ENCODE results near the gene ZEB1.

DNA sequence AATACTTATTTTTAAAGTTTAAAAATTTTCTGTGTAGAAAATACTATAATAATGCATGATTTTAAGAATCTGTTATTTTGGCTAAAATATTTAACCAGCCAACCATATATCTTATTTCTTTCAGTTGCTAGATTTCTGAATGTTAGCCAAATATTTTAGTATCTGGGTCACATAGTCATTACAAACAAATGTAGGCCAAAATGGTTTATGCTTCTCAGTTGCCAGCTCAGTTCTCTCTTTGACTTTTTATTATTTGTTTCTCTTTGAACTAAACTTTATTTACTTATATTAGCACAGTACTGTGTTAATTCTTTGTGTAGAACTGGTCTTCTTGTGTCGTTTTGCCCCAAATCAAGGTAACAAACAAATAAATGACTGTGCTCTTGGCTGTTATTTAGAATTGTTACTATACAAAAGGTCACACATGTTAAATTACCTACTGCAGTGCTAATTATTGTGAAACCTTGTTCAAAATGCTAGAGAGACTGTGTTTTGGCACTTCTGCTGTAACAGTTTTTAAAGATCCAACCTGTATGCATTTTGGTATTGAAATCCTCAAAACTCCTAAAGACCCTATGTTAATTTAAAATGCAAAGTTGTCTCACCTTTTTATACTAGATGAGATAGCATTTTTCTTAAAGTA lies 39.8 kb downstream of the ZEB1 start:
- TF ChIP-seq ARNT (IDR thresholded peaks at IDR 0.05) (no peak), FOXM1 (IDR thresholded peaks at IDR 0.05; ENCODE audit: borderline replicate concordance) (no peak), SUZ12 (IDR thresholded peaks at IDR 0.05) (no peak), SP1 (IDR thresholded peaks at IDR 0.05) (no peak), CTBP1 (IDR thresholded peaks at IDR 0.05; ENCODE audit: borderline replicate concordance) (no peak), ZNF384 (IDR thresholded peaks at IDR 0.05) (no peak), HDGF (IDR thresholded peaks at IDR 0.05; ENCODE audit: borderline replicate concordance) (no peak), BHLHE40 (IDR thresholded peaks at IDR 0.05; ENCODE audit: borderline replicate concordance) (no peak), L3MBTL2 (conservative IDR thresholded peaks at IDR 0.05) (no peak), TARDBP (IDR thresholded peaks at IDR 0.05) (no peak), FOXA1 (IDR thresholded peaks at IDR 0.05) (no peak)
- TF ChIP-seq, protein P1, sequence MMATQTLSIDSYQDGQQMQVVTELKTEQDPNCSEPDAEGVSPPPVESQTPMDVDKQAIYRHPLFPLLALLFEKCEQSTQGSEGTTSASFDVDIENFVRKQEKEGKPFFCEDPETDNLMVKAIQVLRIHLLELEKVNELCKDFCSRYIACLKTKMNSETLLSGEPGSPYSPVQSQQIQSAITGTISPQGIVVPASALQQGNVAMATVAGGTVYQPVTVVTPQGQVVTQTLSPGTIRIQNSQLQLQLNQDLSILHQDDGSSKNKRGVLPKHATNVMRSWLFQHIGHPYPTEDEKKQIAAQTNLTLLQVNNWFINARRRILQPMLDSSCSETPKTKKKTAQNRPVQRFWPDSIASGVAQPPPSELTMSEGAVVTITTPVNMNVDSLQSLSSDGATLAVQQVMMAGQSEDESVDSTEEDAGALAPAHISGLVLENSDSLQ (IDR thresholded peaks at IDR 0.05), result no peak

Measured in HEK293T (cell line).